SK-N-SH (cell line): ENCODE data around the gene CACNA2D3. TPM values are rescaled to one million over a fixed set of nuclear protein-coding genes. Genes with fewer than 3 reads are reported as not detected.

Experiments
- CTCF ChIA-PET: fragments of 300-600, 350-600 bp; formaldehyde crosslinking; extraction: SDS; loops from one replicate; lab custom pipeline; 2021; lab: Yijun Ruan, JAX
- POLR2A ChIA-PET: fragments of 350-600 bp; sonication (Branson Sonifier 250); formaldehyde crosslinking; extraction: SDS; loops from one replicate; lab custom pipeline; 2020; ENCODE audit warnings: antibody characterized with exemption, inconsistent platforms; lab: Yijun Ruan, JAX
- DNase-seq: peaks from one replicate; pipeline ENCODE4 v3.0.0; 2012
- H2AFZ ChIP-seq: fragments of 200-600 bp; sonication (generic); 2 replicates; pipeline ENCODE4 v1.8.1; 2016; ENCODE audit warnings: antibody characterized with exemption, mild to moderate bottlenecking, low read depth
- H3F3A ChIP-seq: fragments of 200-600 bp; sonication (generic); replicated peaks from 2 replicates; pipeline ENCODE3; 2016; ENCODE audit warnings: antibody characterized with exemption, mild to moderate bottlenecking; ENCODE audit not compliant: insufficient read depth
- H3K27ac ChIP-seq, 2 experiments: fragments of 200-500 bp in 1 of 2; fragments of 200-600 bp in 1 of 2; sonication (Bioruptor generic) in 1 of 2; sonication (generic), shearing (Covaris generic) in 1 of 2; 2 replicates each; pipeline versions ENCODE4 v1.5.1 to v1.6.1; 2014 to 2016; ENCODE audit warnings: low read depth in 2 of 2, inconsistent platforms in 1 of 2, low read length in 1 of 2, mild to moderate bottlenecking in 1 of 2, mixed read lengths in 1 of 2
- H3K27me3 ChIP-seq: fragments of 200-600 bp; sonication (generic), shearing (Covaris generic); 2 replicates; pipeline ENCODE4 v1.6.1; 2016; ENCODE audit warnings: mixed run types; ENCODE audit not compliant: insufficient read depth
- H3K36me3 ChIP-seq, 2 experiments: fragments of 200-500 bp in 1 of 2; fragments of 200-600 bp in 1 of 2; sonication (Bioruptor generic) in 1 of 2; sonication (generic) in 1 of 2; replicated peaks in 1 of 2; 2 replicates each; pipeline versions ENCODE3 to v1.5.1; 2014 to 2016; ENCODE audit warnings: low read length in 1 of 2, mild to moderate bottlenecking in 1 of 2; ENCODE audit not compliant: insufficient read depth in 2 of 2, control insufficient read depth in 1 of 2
- H3K4me1 ChIP-seq, 2 experiments: fragments of 200-500 bp in 1 of 2; fragments of 200-600 bp in 1 of 2; sonication (Bioruptor generic) in 1 of 2; sonication (generic), shearing (Covaris generic) in 1 of 2; 2 replicates each; pipeline versions ENCODE4 v1.5.1 to v1.6.1; 2014 to 2016; ENCODE audit warnings: low read depth in 1 of 2, low read length in 1 of 2, mixed run types in 1 of 2; ENCODE audit not compliant: insufficient read depth in 2 of 2, control insufficient read depth in 1 of 2
- H3K4me2 ChIP-seq: fragments of 200-600 bp; sonication (generic), shearing (Covaris generic); 2 replicates; pipeline ENCODE4 v1.6.1; 2017; ENCODE audit warnings: mixed run types
- H3K4me3 ChIP-seq, 2 experiments: fragments of 200-500 bp in 1 of 2; fragments of 200-600 bp in 1 of 2; sonication (Bioruptor generic) in 1 of 2; sonication (generic), shearing (Covaris generic) in 1 of 2; 2 replicates each; pipeline versions ENCODE4 v1.5.1 to v1.8.1; 2014 to 2016; ENCODE audit warnings: low read depth in 2 of 2, inconsistent platforms in 1 of 2, low read length in 1 of 2, mild to moderate bottlenecking in 1 of 2, mixed read lengths in 1 of 2, moderate library complexity in 1 of 2
- H3K79me2 ChIP-seq: fragments of 200-600 bp; sonication (generic); 2 replicates; pipeline ENCODE4 v1.8.1; 2017; ENCODE audit warnings: mild to moderate bottlenecking; ENCODE audit not compliant: insufficient read depth
- H3K9ac ChIP-seq: fragments of 200-600 bp; sonication (generic); 2 replicates; pipeline ENCODE4 v1.6.1; 2017; ENCODE audit warnings: mixed run types
- H3K9me2 ChIP-seq: fragments of 200-600 bp; sonication (generic); 2 replicates; pipeline ENCODE4 v1.6.1; 2017; ENCODE audit warnings: mixed run types
- H3K9me3 ChIP-seq: fragments of 200-600 bp; sonication (generic); 2 replicates; pipeline ENCODE4 v1.6.1; 2017; ENCODE audit warnings: mixed run types, mild to moderate bottlenecking, moderate library complexity
- H4K20me1 ChIP-seq: fragments of 200-600 bp; sonication (generic); 2 replicates; pipeline ENCODE4 v1.6.1; 2017; ENCODE audit warnings: mild to moderate bottlenecking, mixed run types; ENCODE audit not compliant: insufficient read depth
- FOSL2 ChIP-seq: IDR thresholded peaks from 2 replicates; pipeline ENCODE4 v1.4.0; 2012; ENCODE audit warnings: low read depth, mild to moderate bottlenecking, moderate library complexity, borderline replicate concordance
- GABPA ChIP-seq: IDR thresholded peaks from 2 replicates; pipeline ENCODE4 v1.4.0; 2012; ENCODE audit warnings: low read depth, mild to moderate bottlenecking
- RCOR1 ChIP-seq: fragments of 150-350 bp; IDR thresholded peaks from 2 replicates; pipeline ENCODE4 v1.6.1; 2017; ENCODE audit warnings: antibody characterized with exemption, low read length
- RXRA ChIP-seq: IDR thresholded peaks from 2 replicates; pipeline ENCODE4 v1.4.0; 2012; ENCODE audit warnings: low read depth, mild to moderate bottlenecking, borderline replicate concordance
- WGBS: methylation state at CpG from one replicate; pipeline ENCODE4 v1.1.6; 2017; ENCODE audit warnings: low lambda C conversion rate; 5-methylcytosine and 5-hydroxymethylcytosine counted together
- polyA plus RNA-seq, 3 experiments: library from polyadenylated mRNA; depleted of rRNA; stranded (reverse); fragments of >200 nt; gene quantifications; 2 replicates each; pipeline ENCODE4 v1.2.3, GENCODE V29; 2012
- TF ChIP-seq, protein P1 (sequence below): IDR thresholded peaks from 2 replicates; pipeline ENCODE4 v1.4.0; 2012; ENCODE audit warnings: low read depth
- TF ChIP-seq, protein P2 (sequence below): IDR thresholded peaks from 2 replicates; pipeline ENCODE4 v1.4.0; 2012; ENCODE audit warnings: low read depth, borderline replicate concordance
- TF ChIP-seq, protein P3 (sequence below): IDR thresholded peaks from 2 replicates; pipeline ENCODE4 v1.6.1; 2012; ENCODE audit warnings: mild to moderate bottlenecking, low read depth, low read length, moderate library complexity

CACNA2D3 gene
- polyA plus RNA-seq, 1 of the 3 experiments (the other 2 are of a cell fraction) = 0.15 TPM

DNA sequence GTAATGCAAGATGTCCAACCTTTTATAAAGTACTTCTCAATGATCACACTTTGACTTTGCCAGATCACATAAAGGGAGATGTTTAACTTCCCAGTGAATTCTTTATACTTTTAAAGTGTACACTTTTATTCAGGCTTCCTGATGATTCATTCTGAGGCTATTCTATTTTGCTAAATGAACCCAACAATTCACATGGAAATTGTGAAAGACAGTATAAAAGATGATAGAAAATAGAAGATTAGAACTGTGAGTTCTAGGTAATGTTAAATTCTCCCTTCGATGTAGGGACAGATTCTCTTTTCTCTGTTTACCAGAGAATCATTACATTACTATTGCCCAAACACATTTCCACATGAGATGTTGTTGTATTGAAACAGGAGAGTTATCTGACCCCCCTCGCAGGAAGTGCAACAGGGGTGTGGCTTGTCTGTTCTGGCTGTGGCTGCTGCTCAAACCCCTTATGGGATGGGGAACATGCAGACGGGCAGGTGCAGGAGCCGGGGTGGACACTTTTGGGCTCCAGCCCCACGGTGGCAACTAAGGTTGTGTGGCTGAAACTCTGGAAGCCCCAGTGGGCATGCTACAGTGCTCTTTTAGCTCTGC, 936.8 kb downstream of the CACNA2D3 start:
- H2AFZ ChIP-seq = peak overlapping the region; percentile 31; the same call in 1 of the 2 replicates
- H3K4me3 ChIP-seq = no peak overlapping the region
- H3K9me2 ChIP-seq = no peaks in the 10 kb centered on the region
- peaks cover 0 to 3% of the 10 kb centered on the region in 2 experiments for H3K36me3 ChIP-seq
- ChIA-PET POLR2A (no interaction called here), CTCF (interaction anchor here (0.9 kb wide), 1 partner anchor 53 kb away, joined by 3 read pairs; no protein-coding TSS in a partner anchor)
- TF ChIP-seq FOSL2 = peak; percentile 6; the same call in 1 of the 2 replicates
- no peak for TF ChIP-seq GABPA
- 0 out of 2 replicates have a peak overlapping the region, but pooled peaks have one; percentile 12 for H3K4me2 ChIP-seq
- H4K20me1 ChIP-seq = no peaks in the 10 kb centered on the region
- no peak for DNase-seq
- H3K4me1 ChIP-seq = peaks cover 0 to 4% of the 10 kb centered on the region in 2 experiments; a peak in 1 of 4 replicates
- peak overlapping the region in 1 of 2 experiments; percentile 30; a peak in 2 of 4 replicates for H3K27ac ChIP-seq
- H3K79me2 ChIP-seq = no peaks in the 10 kb centered on the region
- H3F3A ChIP-seq = peaks cover 4% of the 10 kb centered on the region
- H3K9me3 ChIP-seq = peaks cover 13% of the 10 kb centered on the region
- WGBS = 78% methylated on average over 1 of the region's 5 CpGs
- no peak overlapping the region for H3K9ac ChIP-seq
- no peaks in the 10 kb centered on the region for H3K27me3 ChIP-seq

DNA sequence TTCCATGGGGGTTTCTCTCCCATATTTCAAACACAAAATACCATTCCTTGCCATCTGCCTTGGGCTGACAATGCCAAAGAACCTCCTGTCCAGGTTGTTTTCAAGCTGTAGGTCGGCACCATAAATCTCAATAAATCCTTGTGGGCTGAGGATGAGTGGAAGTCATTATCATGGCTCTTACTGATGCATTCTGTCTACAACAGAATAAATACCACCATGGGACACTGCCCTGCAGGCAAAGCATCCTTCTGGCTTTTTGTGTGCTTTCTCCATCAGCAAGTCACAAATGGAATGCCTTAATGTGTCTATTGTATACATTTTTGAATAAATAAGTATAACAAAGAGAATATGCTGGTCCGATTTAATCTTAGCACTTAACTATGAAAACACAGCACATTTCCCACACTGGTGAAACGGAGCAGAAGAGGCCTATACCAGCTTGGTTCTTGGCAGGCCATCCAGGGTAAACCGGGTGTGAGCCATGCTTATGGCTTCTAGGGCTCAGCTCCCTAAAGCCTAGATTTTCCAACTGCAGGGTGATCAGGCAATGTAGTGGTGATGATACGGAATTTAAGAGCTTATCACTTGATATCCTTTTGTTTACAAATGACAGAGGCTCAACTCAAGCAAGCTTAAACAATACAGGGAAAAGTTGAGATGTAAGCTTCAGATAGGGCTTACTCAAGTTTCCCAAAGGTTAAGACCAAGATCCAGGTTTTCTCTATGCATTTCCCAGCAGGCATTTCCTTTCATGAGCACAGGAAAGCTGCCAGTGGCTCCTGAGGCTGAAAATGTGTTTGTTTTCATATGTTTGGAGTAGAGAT, 938.8 kb downstream of the CACNA2D3 start:
- Histone ChIP-seq H3K27ac (no peak overlapping the region), H3K9me2 (no peaks in the 10 kb centered on the region), H3K4me3 (no peak overlapping the region), H3K27me3 (no peaks in the 10 kb centered on the region), H3K79me2 (no peaks in the 10 kb centered on the region), H3K9ac (no peak overlapping the region), H2AFZ (no peak overlapping the region), H3F3A (peaks cover 4% of the 10 kb centered on the region), H4K20me1 (no peaks in the 10 kb centered on the region), H3K4me1 (peaks cover 0 to 4% of the 10 kb centered on the region in 2 experiments; a peak in 1 of 4 replicates), H3K36me3 (no peaks in the 10 kb centered on the region), H3K4me2 (no peak overlapping the region), H3K9me3 (no peaks in the 10 kb centered on the region)
- DNase-seq = no peak
- WGBS = 72% methylated on average over 5 of the region's 5 CpGs
- POLR2A ChIA-PET = no interaction called here
- CTCF ChIA-PET = no interaction called here
- TF ChIP-seq, protein P1, sequence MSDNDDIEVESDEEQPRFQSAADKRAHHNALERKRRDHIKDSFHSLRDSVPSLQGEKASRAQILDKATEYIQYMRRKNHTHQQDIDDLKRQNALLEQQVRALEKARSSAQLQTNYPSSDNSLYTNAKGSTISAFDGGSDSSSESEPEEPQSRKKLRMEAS = no peak
- TF ChIP-seq RXRA (no peak), RCOR1 (no peak)
- TF ChIP-seq, protein P2, sequence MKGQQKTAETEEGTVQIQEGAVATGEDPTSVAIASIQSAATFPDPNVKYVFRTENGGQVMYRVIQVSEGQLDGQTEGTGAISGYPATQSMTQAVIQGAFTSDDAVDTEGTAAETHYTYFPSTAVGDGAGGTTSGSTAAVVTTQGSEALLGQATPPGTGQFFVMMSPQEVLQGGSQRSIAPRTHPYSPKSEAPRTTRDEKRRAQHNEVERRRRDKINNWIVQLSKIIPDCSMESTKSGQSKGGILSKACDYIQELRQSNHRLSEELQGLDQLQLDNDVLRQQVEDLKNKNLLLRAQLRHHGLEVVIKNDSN = no peak
- TF ChIP-seq, protein P3, sequence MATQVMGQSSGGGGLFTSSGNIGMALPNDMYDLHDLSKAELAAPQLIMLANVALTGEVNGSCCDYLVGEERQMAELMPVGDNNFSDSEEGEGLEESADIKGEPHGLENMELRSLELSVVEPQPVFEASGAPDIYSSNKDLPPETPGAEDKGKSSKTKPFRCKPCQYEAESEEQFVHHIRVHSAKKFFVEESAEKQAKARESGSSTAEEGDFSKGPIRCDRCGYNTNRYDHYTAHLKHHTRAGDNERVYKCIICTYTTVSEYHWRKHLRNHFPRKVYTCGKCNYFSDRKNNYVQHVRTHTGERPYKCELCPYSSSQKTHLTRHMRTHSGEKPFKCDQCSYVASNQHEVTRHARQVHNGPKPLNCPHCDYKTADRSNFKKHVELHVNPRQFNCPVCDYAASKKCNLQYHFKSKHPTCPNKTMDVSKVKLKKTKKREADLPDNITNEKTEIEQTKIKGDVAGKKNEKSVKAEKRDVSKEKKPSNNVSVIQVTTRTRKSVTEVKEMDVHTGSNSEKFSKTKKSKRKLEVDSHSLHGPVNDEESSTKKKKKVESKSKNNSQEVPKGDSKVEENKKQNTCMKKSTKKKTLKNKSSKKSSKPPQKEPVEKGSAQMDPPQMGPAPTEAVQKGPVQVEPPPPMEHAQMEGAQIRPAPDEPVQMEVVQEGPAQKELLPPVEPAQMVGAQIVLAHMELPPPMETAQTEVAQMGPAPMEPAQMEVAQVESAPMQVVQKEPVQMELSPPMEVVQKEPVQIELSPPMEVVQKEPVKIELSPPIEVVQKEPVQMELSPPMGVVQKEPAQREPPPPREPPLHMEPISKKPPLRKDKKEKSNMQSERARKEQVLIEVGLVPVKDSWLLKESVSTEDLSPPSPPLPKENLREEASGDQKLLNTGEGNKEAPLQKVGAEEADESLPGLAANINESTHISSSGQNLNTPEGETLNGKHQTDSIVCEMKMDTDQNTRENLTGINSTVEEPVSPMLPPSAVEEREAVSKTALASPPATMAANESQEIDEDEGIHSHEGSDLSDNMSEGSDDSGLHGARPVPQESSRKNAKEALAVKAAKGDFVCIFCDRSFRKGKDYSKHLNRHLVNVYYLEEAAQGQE = no peak
